GM19324 (cell line): ENCODE results near the gene NTN1.
"Not testable (repeated sequence)": the region's sequence is repeated elsewhere in the genome, so short reads cannot be mapped to it uniquely, and the experiment has no call there.

ENCODE experiments used
- ATAC-seq: cut with Tn5 transposase; IDR thresholded peaks from one replicate; pipeline ENCODE4 v1.9.1; 2021; ENCODE audit warnings: mild to moderate bottlenecking, moderate library complexity; ENCODE audit not compliant: unreplicated experiment, low FRiP score

NTN1 gene

GRCh38 chr17:9021158-9021991 lies at the start of gene NTN1:
TSS of gene NTN1 (plus strand) at chr17:9021510. CDS start at chr17:9022374, 864 bp downstream.
- ATAC-seq, result peak; percentile 64

DNA sequence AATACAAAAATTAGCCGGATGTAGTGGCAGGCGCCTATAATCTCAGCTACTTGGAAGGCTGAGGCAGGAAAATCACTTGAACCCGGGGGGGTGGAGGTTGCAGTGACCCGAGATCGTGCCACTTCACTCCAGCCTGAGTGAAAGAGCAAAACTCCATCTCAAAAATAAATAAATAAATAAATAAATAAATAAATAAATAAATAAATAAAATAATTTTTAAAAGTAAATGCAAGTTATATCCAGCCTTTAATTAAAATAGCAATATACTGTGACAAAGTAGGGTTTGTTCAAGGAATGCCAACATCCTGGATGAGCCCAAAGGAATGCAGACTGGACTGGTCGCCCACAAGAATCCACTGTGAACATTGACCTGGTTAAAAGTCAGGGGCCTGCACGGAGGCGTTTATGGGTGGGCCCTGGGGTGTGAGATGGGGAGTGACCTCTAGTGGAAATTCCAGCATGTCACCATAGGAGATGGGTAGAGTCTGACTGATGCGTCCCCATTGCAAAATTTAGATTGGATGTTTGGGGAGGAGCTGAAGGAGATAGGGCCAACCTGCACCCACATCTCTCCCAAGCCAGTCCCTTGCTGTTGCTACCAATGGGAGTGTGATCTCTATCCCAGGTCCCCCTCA lies 46.1 kb upstream of the NTN1 start:
- no peak for ATAC-seq

- ATAC-seq, result no peak
Measured at GRCh38 chr17:8976638-8977037, 44.7 kb upstream of the NTN1 start.

GRCh38 chr17:8979715-8980114 lies 41.6 kb upstream of the NTN1 start:
- ATAC-seq, result no peak

DNA sequence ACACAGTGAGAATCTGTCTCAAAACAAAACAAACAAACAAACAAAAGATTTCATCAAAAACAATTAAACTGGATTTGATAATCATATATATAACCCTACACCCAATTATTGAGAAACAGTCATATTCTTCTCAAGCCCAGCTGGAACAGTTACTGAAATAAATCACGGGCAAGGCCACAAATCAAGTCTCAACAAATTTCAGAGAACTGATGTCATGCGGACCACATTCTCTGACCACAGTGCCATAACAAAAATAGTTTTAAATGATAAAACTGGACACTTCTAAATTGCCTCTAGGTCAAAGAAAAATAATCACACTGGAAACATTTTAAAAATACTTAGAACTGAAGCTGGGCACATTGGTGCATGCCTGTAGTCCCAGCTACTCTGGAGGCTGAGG lies 39.9 kb upstream of the NTN1 start:
- no peak for ATAC-seq

DNA sequence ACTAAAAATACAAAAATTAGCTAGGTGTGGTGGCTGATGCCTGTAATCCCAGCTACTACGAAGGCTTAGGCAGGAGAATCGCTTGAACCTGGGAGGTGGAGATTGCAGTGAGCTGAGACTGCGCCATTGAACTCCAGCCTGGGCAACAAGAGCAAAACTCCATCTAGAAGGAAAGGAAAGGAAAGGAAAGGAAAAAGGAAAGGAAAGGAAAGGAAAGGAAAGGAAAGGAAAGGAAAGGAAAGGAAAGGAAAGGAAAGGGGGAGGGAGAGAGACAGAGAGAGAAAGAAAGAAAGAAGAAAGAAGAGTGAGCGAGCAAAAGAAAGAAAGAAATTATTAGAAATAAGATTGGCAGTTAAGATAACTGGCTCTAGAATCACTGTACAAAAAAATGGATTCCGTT lies 37.1 kb upstream of the NTN1 start:
- ATAC-seq, result not testable (repeated sequence)

- ATAC-seq, result no peak
Measured at GRCh38 chr17:8985054-8985701, 36.1 kb upstream of the NTN1 start.

DNA sequence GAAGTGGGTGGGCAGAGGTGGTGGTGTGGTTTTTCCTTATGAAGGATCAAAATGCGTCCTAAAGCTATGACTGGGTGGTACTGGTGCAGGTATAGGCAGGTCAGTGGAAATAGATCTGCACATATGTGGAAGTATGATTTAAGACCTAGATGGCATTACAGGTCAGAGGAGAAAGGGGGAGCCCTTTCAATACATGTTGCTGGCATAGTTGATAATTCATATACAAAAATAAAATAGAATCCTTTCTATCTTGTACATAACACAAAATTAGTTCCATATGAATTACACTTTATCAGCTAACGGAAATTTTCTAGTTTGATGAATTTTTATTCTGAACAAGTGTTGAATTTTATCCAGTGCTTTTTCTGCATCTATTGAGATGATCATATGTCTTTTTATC lies 35.0 kb upstream of the NTN1 start:
- no peak for ATAC-seq

GRCh38 chr17:8988263-8988935 lies 32.9 kb upstream of the NTN1 start:
- ATAC-seq, result not testable (repeated sequence)

GRCh38 chr17:8991514-8992285 lies 29.6 kb upstream of the NTN1 start:
- ATAC-seq, result no peak

DNA sequence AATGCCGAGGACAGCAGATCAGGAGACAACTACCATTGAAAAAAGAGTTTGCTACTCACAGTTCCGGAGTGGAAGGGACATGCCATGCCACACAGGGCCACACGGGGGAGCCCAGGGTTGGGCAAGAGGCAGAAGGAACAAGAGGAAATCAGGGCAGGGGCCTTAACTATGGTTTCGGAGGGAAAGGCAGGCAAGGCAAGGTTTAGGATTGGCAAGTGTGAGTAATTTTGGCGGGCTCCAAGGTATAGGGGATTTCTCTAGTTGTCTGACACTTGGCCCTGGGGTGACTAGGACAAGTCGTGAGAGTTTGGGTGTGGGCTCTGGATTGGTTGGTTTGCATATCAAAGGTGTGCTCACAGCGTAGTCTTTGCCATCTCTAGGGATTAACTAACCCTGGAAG lies 27.0 kb upstream of the NTN1 start:
- ATAC-seq, result no peak

DNA sequence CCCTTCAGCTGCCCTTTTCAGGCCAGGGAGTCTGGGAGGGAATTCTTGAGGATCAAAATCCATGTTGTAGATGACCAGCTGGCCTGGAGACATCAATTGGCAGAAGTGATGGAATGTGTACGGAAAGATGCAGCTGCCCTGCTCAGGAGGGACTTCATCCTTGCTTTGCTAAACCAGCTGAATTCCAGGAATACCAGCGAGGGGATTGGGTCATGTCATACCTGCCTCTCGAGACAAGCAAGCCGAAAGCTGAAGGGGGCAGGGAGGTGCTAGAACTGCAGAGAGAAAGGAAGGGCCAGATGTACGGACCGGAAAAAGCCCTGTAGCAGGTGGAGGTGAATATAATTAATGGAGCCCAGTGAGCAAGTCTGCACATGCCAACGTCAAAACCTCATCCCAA lies 25.6 kb upstream of the NTN1 start:
- no peak for ATAC-seq

DNA sequence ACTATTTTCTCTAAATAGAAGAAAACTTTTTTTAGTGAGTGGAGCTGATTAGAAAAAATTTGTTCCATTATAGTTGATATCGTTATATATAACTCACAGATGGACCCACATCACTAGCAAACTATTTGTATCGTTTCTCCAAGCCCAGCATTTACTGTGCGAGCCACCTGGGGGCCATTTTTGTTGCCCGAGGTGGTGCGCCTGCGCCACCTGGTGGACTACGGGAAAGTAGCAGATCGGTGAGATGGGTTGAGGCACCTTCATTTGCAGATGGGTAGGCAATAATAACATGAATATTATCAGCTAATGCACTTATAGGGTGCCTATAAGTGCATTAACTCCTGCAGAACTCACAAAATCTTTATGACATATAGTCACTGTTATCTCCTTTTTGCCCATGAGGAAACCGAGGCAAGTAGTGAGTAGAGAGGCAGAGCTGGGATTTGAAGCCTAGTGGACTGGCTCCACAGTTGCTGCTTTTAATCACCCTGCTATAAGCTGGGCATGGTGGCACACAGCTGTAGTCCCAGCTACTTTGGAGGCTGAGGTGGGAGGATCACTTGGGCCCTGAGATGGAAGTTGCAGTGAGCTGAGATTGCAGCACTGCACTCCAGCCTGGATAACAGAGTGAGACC lies 23.2 kb upstream of the NTN1 start:
- peak; percentile 62 for ATAC-seq

GRCh38 chr17:9001559-9001958 lies 19.8 kb upstream of the NTN1 start:
- no peak for ATAC-seq

GRCh38 chr17:9002227-9002605 lies 19.1 kb upstream of the NTN1 start:
- ATAC-seq, result no peak

DNA sequence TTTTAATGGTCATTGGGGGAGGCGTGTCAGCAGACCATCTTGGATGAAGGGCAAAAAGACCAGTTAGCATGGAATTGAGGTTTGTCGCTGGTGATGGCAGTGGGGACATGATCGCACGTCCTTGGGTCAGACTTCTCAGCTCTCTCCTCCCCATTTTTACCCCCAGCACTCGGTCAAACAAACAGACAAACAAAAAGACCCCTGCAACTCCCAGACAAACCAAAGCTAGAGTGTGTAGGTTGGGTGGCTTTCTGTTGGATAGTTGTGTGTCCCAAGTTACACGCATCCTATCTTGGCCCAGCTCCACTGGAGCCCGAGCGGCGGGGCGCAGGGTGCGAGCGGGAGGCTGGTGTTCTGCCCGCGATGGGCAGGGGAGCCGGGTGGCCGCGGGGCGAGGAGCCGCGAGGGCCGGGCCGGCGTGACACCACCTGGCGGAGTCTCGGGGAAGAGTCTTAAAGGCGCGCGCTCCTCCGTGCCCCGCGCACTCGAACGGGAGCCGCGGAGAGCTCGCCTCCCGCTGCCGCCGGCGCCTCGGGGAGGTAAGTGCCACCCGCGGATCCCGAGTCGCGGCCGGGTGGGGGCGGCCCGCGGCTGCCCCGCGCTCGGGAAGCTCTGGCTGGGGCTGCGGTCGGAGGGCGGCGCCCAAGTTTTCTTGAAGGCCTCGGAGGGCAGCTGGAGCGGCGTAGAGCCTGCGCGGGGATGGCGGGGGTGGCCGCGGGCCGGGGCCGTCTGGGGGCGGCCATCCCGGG lies 18.5 kb upstream of the NTN1 start:
- ATAC-seq, result no peak

DNA sequence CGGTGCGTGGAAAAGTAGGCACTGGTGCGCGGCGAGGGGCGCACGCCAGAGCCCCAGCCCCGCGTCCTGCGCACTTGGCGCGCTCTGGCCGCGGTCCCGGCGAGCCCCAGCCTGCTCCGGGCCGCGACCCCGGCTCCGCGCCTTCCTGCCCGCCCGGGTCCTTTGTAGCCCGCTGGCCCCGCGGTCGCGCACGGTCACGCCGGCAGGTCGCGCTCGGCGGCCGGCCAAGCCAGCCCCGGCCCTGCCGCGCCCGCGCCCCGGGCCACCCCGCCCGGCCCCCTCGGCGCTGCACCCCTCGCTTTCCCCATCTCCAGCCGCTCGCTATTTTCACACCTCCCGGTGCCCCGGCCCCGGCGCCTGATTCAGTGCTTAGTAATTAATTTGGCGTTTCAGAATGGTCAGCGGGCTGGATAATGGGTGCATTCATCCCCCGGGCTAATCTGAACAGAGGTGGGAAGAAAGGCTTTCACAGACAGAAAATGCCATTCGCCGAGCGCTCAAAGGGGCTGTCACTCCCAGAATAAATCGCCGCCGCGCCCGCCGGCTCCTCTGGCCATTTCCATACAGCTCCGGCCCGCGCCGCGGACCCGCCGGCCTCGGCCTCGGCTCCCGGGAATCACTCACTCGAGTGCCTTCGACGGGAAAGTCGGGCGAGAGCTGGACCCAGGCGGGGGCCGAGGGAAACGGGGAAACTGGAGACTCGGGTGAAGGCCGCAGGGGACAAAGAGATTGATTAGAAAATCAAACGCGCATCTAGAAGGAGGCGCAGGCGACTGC lies 17.8 kb upstream of the NTN1 start:
- ATAC-seq, result no peak
